Testis (tissue), 2 donors: Measurements from ENCODE around the gene BMERB1.

Source experiments
- CTCF ChIP-seq, 3 experiments: fragments of 450-650 bp in 2 of 3; fragments of 200-600 bp in 1 of 3; sonication (generic) in 1 of 3; IDR thresholded peaks; one replicate each; pipeline ENCODE4 v1.5.1; 2016 to 2019; ENCODE audit warnings: antibody characterized with exemption in 3 of 3, mild to moderate bottlenecking in 2 of 3, moderate library complexity in 1 of 3
- POLR2A ChIP-seq: fragments of 450-650 bp; IDR thresholded peaks from one replicate; pipeline ENCODE4 v1.6.1; 2017; ENCODE audit warnings: antibody characterized with exemption, mild to moderate bottlenecking, moderate library complexity

DNA sequence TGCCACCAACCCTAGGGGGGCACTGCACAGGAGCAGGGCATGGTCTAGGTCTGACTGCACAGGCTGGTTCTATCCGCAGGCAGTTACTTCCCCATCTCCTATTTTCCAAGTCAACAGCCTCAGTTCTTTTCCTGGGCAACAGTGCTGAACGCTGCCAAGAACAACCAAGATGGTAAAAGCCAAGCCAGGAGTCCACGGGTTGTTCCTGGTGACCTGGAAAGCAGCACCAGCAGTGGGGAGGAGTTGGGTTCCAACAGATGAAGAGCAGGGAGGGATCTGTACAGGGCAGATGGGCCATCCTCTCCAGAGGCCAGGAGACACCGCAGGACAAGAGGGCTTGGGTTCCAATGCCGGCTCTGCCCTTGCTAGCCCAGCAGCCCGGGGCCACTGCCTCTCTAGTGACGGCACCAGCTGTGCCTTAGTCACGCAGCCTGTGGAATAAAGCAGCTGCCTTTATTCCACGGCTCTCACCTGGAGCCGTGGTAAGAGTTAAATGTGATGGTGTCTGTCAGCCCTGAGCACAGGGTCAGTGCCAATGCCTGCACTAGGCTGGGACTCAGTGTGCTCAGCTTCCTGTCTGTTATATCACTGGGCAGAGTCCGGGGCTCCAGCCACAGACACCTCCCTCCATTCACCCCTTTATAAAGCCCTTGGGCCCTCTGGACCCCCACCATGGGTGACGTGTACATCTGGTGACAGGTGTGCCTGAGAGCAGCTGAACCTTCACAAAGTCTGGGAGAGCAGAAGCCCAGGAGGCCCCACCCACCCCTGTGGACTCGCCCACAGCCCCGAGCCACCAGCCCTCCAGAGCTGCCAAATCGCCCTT, 163.6 kb downstream of the BMERB1 start:
- TF ChIP-seq CTCF (IDR thresholded peaks at IDR 0.05) (no peak), POLR2A (no peak)
